GM12873 (cell line): ENCODE data around the gene TESK1.

Experiments used
- TF ChIP-seq, protein P1 (sequence below): IDR thresholded peaks from 2 replicates; pipeline ENCODE4 v1.5.1; 2012; ENCODE audit warnings: low read depth, mild to moderate bottlenecking, moderate library complexity, low read length, control low read depth; ENCODE audit not compliant: insufficient read depth; ENCODE audit errors: missing control alignments

TESK1 gene

GRCh38 chr9:35656348-35656747 lies 51.3 kb downstream of the TESK1 start:
- TF ChIP-seq, protein P1, sequence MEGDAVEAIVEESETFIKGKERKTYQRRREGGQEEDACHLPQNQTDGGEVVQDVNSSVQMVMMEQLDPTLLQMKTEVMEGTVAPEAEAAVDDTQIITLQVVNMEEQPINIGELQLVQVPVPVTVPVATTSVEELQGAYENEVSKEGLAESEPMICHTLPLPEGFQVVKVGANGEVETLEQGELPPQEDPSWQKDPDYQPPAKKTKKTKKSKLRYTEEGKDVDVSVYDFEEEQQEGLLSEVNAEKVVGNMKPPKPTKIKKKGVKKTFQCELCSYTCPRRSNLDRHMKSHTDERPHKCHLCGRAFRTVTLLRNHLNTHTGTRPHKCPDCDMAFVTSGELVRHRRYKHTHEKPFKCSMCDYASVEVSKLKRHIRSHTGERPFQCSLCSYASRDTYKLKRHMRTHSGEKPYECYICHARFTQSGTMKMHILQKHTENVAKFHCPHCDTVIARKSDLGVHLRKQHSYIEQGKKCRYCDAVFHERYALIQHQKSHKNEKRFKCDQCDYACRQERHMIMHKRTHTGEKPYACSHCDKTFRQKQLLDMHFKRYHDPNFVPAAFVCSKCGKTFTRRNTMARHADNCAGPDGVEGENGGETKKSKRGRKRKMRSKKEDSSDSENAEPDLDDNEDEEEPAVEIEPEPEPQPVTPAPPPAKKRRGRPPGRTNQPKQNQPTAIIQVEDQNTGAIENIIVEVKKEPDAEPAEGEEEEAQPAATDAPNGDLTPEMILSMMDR: no peak

- TF ChIP-seq, protein P1: no peak
These were observed 51.9 kb downstream of the TESK1 start for GRCh38 chr9:35656831-35657545.

DNA sequence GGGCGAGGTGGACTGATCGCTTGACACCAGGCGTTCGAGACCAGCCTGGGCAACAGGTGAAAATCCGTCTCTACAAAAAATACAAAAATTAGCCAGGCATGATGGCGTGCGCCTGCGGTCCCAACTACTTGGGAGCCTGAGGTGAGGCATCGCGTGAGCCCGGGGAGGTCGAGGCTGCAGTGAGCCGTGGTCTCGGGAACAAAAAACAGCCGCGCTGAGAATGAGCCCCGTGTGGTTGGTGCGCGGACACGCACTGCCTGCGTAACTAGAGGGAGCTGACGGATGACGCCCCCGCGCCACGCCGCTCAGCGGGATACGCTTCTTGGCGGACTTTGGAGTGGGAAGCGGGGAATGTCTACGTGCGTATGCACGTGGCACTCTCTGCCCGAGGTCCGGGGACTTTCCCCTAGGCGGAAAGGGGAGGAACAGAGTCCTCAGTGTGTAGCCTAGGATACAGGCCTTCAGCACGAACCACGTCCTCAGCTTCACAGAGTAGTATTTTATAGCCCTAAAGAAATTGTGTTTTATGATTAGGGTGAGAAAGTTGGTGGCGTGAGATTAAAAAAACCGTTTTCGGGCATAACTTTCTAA lies 52.6 kb downstream of the TESK1 start, which contains the start of gene RMRP:
Gene RMRP (minus strand): TSS at position 474 of the 591 bp plus-strand sequence.
- TF ChIP-seq, protein P1: no peak

- TF ChIP-seq, protein P1: peak; percentile 65
These were observed 53.3 kb downstream of the TESK1 start, which contains the start of gene CCDC107 for GRCh38 chr9:35658137-35658967. CCDC107 (plus strand) TSS chr9:35658292; CDS start chr9:35658380, 88 bp downstream.

- TF ChIP-seq, protein P1: no peak
These were observed 53.8 kb downstream of the TESK1 start for GRCh38 chr9:35658968-35659220.

DNA sequence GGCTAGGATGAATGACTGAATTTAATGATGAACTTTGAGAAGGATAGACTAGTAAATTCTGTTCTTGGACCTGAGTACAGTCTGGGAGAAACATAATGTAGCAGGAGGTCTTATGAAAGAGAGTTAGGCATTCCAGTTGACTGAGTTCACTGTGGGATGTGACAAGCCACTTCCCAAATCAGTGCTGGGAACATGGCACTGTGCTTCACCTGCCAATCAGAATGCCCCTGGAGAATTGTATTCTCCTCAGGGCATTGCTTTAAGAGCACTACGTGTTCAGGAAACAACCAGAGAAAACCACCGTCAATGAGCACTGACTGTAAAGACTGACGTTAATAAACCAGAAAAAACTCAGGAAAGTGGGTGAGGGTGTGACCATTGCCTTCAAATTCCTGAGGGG lies 54.3 kb downstream of the TESK1 start:
- TF ChIP-seq, protein P1: no peak
